ENCODE data around the gene SCTR. TPM values are rescaled to one million over a fixed set of nuclear protein-coding genes. Genes with fewer than 3 reads are reported as not detected.

The SCTR gene
- total and polyA plus RNA-seq, 2 of the 13 experiments (the other 11 are each of a cell fraction or from before 2014, with no cell fraction given) = not detected

GRCh38 chr2:119480718-119481142 lies 43.6 kb downstream of the SCTR start (continued):
- TF ChIP-seq THAP7 (CRISPR knock-in tag; IDR thresholded peaks at IDR 0.05) (no peak), ZBTB43 (CRISPR knock-in tag; conservative IDR thresholded peaks at IDR 0.05) (no peak), CAMTA2 (CRISPR knock-in tag; IDR thresholded peaks at IDR 0.05; ENCODE audit: borderline replicate concordance) (no peak), NFE2L1 (CRISPR knock-in tag; IDR thresholded peaks at IDR 0.05; ENCODE audit: borderline replicate concordance) (no peak), HOXA3 (CRISPR knock-in tag; IDR thresholded peaks at IDR 0.05) (peak; percentile 28; the same call in 1 of the 2 replicates), MATR3 (CRISPR knock-in tag; IDR thresholded peaks at IDR 0.05) (no peak), ZNF253 (CRISPR knock-in tag; IDR thresholded peaks at IDR 0.05; ENCODE audit: borderline replicate concordance) (no peak), ZNF710 (CRISPR knock-in tag; IDR thresholded peaks at IDR 0.05; ENCODE audit: borderline replicate concordance) (no peak)

GRCh38 chr2:119480184-119480583 lies 44.1 kb downstream of the SCTR start:
- DNase-seq (ENCODE audit: low spot score) (no peak), ATAC-seq (no peak), FAIRE-seq (no peak)
- BruUV-seq (replicated peaks) = no TSS peak
- H3K9ac ChIP-seq (ENCODE audit: insufficient read depth, low read depth, low read length) = no peak overlapping the region
- H2AFZ ChIP-seq (ENCODE audit: low read length) = no peak overlapping the region
- no peaks in the 10 kb centered on the region for H4K20me1 ChIP-seq (ENCODE audit: insufficient read depth, low read length)
- H3K27ac ChIP-seq (ENCODE audit: extremely low read length, insufficient read depth, low read length) = no peak overlapping the region
- H3K4me3 ChIP-seq (replicated peaks in 1 of 3; ENCODE audit: insufficient read depth in 1 of 3, low read depth in 2 of 3, low read length in 3 of 3) = no peak overlapping the region
- no peaks in the 10 kb centered on the region for H3K9me3 ChIP-seq (ENCODE audit: low read length)
- TF ChIP-seq ZBTB37 (CRISPR knock-in tag; IDR thresholded peaks at IDR 0.05) = no peak
- TF ChIP-seq ZNF577 (CRISPR knock-in tag; IDR thresholded peaks at IDR 0.05; ENCODE audit: borderline replicate concordance, low read depth) = no peak
- TF ChIP-seq YEATS2 (CRISPR knock-in tag; IDR thresholded peaks at IDR 0.05; ENCODE audit: borderline replicate concordance) = no peak
- 0 out of 2 replicates have a peak, but pooled peaks have one; percentile 14 for TF ChIP-seq SP4 (CRISPR knock-in tag; IDR thresholded peaks at IDR 0.05)
- TF ChIP-seq MED1 (CRISPR knock-in tag; IDR thresholded peaks at IDR 0.05) = no peak
- peaks cover 51% of the 10 kb centered on the region for H3K4me1 ChIP-seq (ENCODE audit: insufficient read depth, low read length)
- no peaks in the 10 kb centered on the region for H3K79me2 ChIP-seq (ENCODE audit: insufficient read depth, low read length)
- intact Hi-C loops (cut with micrococcal nuclease; ENCODE audit: unreplicated experiment) = no loop called here
- H3K36me3 ChIP-seq (replicated peaks in 1 of 2; ENCODE audit: control insufficient read depth in 1 of 2, insufficient read depth in 2 of 2, low read length in 2 of 2) = no peaks in the 10 kb centered on the region
- CTCF ChIA-PET (ENCODE audit: low intra/inter-chr PET ratio, low total read pairs) = no interaction called here
- POLR2A ChIA-PET = no interaction called here
- peaks cover 0 to 69% of the 10 kb centered on the region in 2 experiments; a peak in 4 of 5 replicates for H3K27me3 ChIP-seq (ENCODE audit: control insufficient read depth in 1 of 2, insufficient read depth in 2 of 2, low read length in 2 of 2)
- peak overlapping the region; percentile 47; the same call in 1 of the 2 replicates for H3K4me2 ChIP-seq (ENCODE audit: low read depth, low read length)
- in situ Hi-C loops (cut with HindIII; ENCODE audit: extremely low pct_ligation_motif_present, low pct_unique_long_range_greater_than_20kb) = loop anchor here (5.0 kb wide), 1 partner anchor 258 kb away; the partner anchor contains the start of gene STEAP3
- 61% methylated on average over 5 of the region's 5 CpGs for WGBS (ENCODE audit: low lambda C conversion rate)
